Measurements from ENCODE around the gene CDH4.

GRCh38 chr20:61321481-61321880 lies 69.4 kb downstream of the CDH4 start:
- no peak for TF ChIP-seq CTCF (IDR thresholded peaks at IDR 0.05)
- TF ChIP-seq POLR2A (IDR thresholded peaks at IDR 0.05): no peak
